Measurements from ENCODE around the gene CADM2. TPM values are rescaled to one million over a fixed set of nuclear protein-coding genes. Genes with fewer than 3 reads are reported as not detected.
A peak's percentile ranks its signal among the peaks of the same experiment; 100 is the strongest.

Gene CADM2
- total RNA-seq, 1 donor from 2014 or later = 6.8 TPM

- Histone ChIP-seq H3K4me2 (no peak overlapping the region), H3K4me1 (no peaks in the 10 kb centered on the region), H3K9ac (no peak overlapping the region), H3F3A (ENCODE audit: low read depth) (no peaks in the 10 kb centered on the region), H3K4me3 (no peak overlapping the region), H2AFZ (replicated peaks) (no peak overlapping the region), H4K20me1 (ENCODE audit: low read depth) (no peaks in the 10 kb centered on the region), H3K27me3 (no peaks in the 10 kb centered on the region), H3K36me3 (no peaks in the 10 kb centered on the region), H3K9me3 (ENCODE audit: low read depth) (no peaks in the 10 kb centered on the region), H3K27ac (no peak overlapping the region), H3K79me2 (ENCODE audit: low read depth) (no peaks in the 10 kb centered on the region)
- no peaks in the 10 kb centered on the region for H3K9me3 Mint-ChIP-seq
- peaks cover 4% of the 10 kb centered on the region for H3K4me1 Mint-ChIP-seq
- H3K27me3 Mint-ChIP-seq (ENCODE audit: insufficient read depth, low read depth) = no peaks in the 10 kb centered on the region
- no peaks in the 10 kb centered on the region for H3K36me3 Mint-ChIP-seq
- H3K4me3 Mint-ChIP-seq = no peak overlapping the region
- no peak for DNase-seq (ENCODE audit: low spot score)
- no peak overlapping the region for H3K27ac Mint-ChIP-seq
- TF ChIP-seq EZH2phosphoT487 (IDR thresholded peaks at IDR 0.05) (no peak), CTCF (IDR thresholded peaks at IDR 0.05) (no peak), EZH2 (IDR thresholded peaks at IDR 0.05) (no peak)
Measured at GRCh38 chr3:85487375-85487774, 528.6 kb downstream of the CADM2 start.

- H3K4me1 ChIP-seq = no peaks in the 10 kb centered on the region
- Mint-ChIP-seq H3K27me3 (ENCODE audit: insufficient read depth, low read depth) (no peaks in the 10 kb centered on the region), H3K36me3 (no peaks in the 10 kb centered on the region), H3K27ac (no peak overlapping the region), H3K4me3 (no peak overlapping the region), H3K9me3 (no peaks in the 10 kb centered on the region), H3K4me1 (no peaks in the 10 kb centered on the region)
- H3K79me2 ChIP-seq (ENCODE audit: low read depth) = no peaks in the 10 kb centered on the region
- no peaks in the 10 kb centered on the region for H4K20me1 ChIP-seq (ENCODE audit: low read depth)
- H2AFZ ChIP-seq (replicated peaks) = no peak overlapping the region
- H3K36me3 ChIP-seq = no peaks in the 10 kb centered on the region
- no peak overlapping the region for H3K9ac ChIP-seq
- H3K27me3 ChIP-seq = no peaks in the 10 kb centered on the region
- no peak overlapping the region for H3K4me2 ChIP-seq
- no peaks in the 10 kb centered on the region for H3K9me3 ChIP-seq (ENCODE audit: low read depth)
- no peak for TF ChIP-seq EZH2phosphoT487 (IDR thresholded peaks at IDR 0.05)
- no peak for TF ChIP-seq EZH2 (IDR thresholded peaks at IDR 0.05)
- no peak for TF ChIP-seq CTCF (IDR thresholded peaks at IDR 0.05)
- DNase-seq (ENCODE audit: low spot score) = peak; percentile 18
- H3K4me3 ChIP-seq = no peak overlapping the region
- no peak overlapping the region for H3K27ac ChIP-seq
- H3F3A ChIP-seq (ENCODE audit: low read depth) = no peaks in the 10 kb centered on the region
Measured at GRCh38 chr3:85495602-85496001, 536.8 kb downstream of the CADM2 start.

GRCh38 chr3:85498177-85498576, 539.4 kb downstream of the CADM2 start:
- Mint-ChIP-seq H3K27me3 (ENCODE audit: insufficient read depth, low read depth) (no peaks in the 10 kb centered on the region), H3K27ac (no peak overlapping the region), H3K36me3 (no peaks in the 10 kb centered on the region), H3K9me3 (no peaks in the 10 kb centered on the region), H3K4me3 (no peak overlapping the region), H3K4me1 (no peaks in the 10 kb centered on the region)
- H3K36me3 ChIP-seq = no peaks in the 10 kb centered on the region
- H3K4me1 ChIP-seq = peaks cover 7% of the 10 kb centered on the region
- H3K4me3 ChIP-seq = no peak overlapping the region
- H3F3A ChIP-seq (ENCODE audit: low read depth) = no peaks in the 10 kb centered on the region
- no peaks in the 10 kb centered on the region for H4K20me1 ChIP-seq (ENCODE audit: low read depth)
- no peak overlapping the region for H2AFZ ChIP-seq (replicated peaks)
- H3K4me2 ChIP-seq = no peak overlapping the region
- H3K79me2 ChIP-seq (ENCODE audit: low read depth) = no peaks in the 10 kb centered on the region
- no peak overlapping the region for H3K9ac ChIP-seq
- no peak overlapping the region for H3K27ac ChIP-seq
- H3K9me3 ChIP-seq (ENCODE audit: low read depth) = no peaks in the 10 kb centered on the region
- H3K27me3 ChIP-seq = no peaks in the 10 kb centered on the region
- DNase-seq (ENCODE audit: low spot score) = no peak
- TF ChIP-seq CTCF (IDR thresholded peaks at IDR 0.05) (no peak), EZH2phosphoT487 (IDR thresholded peaks at IDR 0.05) (no peak), EZH2 (IDR thresholded peaks at IDR 0.05) (no peak)

Data from neural progenitor cell (in vitro differentiated cells).